ENCODE measurements around the gene SNHG17. TPM values are rescaled to one million over a fixed set of nuclear protein-coding genes. Genes with fewer than 3 reads are reported as not detected.
"Not testable (repeated sequence)": the region's sequence is repeated elsewhere in the genome, so short reads cannot be mapped to it uniquely, and the experiment has no call there.

SNHG17 gene
- total RNA-seq, 1 donor from 2014 or later = 75.2 TPM

DNA sequence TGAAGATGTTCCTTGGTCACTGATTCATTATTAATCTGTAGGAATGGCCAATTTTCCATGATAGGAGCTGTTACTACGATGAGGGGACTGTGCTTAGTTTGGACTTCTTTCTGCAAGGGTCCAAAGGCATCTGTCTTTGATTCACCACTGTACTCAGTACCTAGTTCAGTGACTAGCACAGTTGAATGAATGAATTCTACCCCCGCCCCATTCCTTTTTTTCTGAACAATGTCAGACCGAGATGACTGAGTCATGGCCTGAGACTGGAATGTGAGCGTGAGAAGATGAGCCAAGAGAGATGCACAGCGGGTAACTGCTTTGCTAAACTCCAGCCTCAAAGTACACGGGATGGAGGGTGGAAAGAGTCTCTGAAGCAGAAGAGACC, 419 bp upstream of the SNHG17 start:
- Mint-ChIP-seq H3K4me3 (peak overlapping the region; percentile 96), H3K27ac (peak overlapping the region; percentile 93), H3K9me3 (no peaks in the 10 kb centered on the region), H3K27me3 (peaks cover 15% of the 10 kb centered on the region), H3K4me1 (peaks cover 35% of the 10 kb centered on the region), H3K36me3 (ENCODE audit: low read depth) (peaks cover 44% of the 10 kb centered on the region)
- CTCF ChIA-PET = interaction anchor here (0.7 to 2.9 kb wide), 9 partner anchors 9 to 402 kb away, joined by 3 to 102 read pairs (median 3); partner anchors contain the start of genes RALGAPB, RPRD1B and TTI1
- ATAC-seq (ENCODE audit: low read depth) (no peak), DNase-seq (no peak)
- TF ChIP-seq, protein P1, sequence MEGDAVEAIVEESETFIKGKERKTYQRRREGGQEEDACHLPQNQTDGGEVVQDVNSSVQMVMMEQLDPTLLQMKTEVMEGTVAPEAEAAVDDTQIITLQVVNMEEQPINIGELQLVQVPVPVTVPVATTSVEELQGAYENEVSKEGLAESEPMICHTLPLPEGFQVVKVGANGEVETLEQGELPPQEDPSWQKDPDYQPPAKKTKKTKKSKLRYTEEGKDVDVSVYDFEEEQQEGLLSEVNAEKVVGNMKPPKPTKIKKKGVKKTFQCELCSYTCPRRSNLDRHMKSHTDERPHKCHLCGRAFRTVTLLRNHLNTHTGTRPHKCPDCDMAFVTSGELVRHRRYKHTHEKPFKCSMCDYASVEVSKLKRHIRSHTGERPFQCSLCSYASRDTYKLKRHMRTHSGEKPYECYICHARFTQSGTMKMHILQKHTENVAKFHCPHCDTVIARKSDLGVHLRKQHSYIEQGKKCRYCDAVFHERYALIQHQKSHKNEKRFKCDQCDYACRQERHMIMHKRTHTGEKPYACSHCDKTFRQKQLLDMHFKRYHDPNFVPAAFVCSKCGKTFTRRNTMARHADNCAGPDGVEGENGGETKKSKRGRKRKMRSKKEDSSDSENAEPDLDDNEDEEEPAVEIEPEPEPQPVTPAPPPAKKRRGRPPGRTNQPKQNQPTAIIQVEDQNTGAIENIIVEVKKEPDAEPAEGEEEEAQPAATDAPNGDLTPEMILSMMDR (IDR thresholded peaks at IDR 0.05) = no peak
- intact Hi-C loops (cut with micrococcal nuclease) = loop anchor here (1.0 to 10.0 kb wide), 3 partner anchors 11 to 401 kb away; partner anchors contain the start of genes RALGAPB, RPRD1B and TTI1
- POLR2A ChIA-PET = interaction anchor here (0.5 to 4.6 kb wide), 14 partner anchors 10 to 1257 kb away, joined by 3 to 239 read pairs (median 4); partner anchors contain the start of genes ACTR5, DHX35, MROH8 and RALGAPB

DNA sequence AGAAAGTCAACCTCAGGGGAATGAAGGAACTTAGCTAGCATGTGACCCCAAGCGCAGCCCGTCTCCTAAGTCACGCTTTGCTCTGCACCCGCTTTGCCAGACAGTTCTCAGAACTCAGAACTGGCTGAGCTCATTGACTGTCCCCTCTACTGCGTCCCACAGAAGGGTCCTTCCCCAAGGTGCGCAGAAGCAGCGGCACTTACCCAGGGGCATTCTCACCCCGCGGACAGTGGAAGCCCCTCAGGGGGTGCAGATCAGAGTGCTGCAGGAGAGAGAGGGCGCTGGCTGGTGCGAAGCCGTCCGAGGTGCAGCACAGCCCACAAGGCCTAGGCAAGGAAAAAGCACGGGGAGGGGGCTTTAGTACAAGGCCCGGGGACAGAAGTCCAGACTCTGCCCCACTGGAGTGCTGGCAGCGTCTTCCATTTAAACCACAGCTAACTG, 807 bp downstream of the SNHG17 start:
- POLR2A ChIA-PET = interaction anchor here (1.4 to 4.6 kb wide), 4 partner anchors 8 to 39 kb away, joined by 3 to 239 read pairs (median 17); partner anchors contain the start of gene RALGAPB
- DNase-seq (peak; percentile 31), ATAC-seq (ENCODE audit: low read depth) (peak; percentile 29)
- peaks cover 54% of the 10 kb centered on the region for H3K36me3 Mint-ChIP-seq (ENCODE audit: low read depth)
- H3K9me3 Mint-ChIP-seq = no peaks in the 10 kb centered on the region
- H3K4me3 Mint-ChIP-seq = peak overlapping the region; percentile 96
- peaks cover 10% of the 10 kb centered on the region for H3K27me3 Mint-ChIP-seq
- TF ChIP-seq, protein P1 (IDR thresholded peaks at IDR 0.05) = no peak
- peak overlapping the region; percentile 93 for H3K27ac Mint-ChIP-seq
- H3K4me1 Mint-ChIP-seq = peaks cover 35% of the 10 kb centered on the region
- intact Hi-C loops (cut with micrococcal nuclease) = loop anchor here (10.0 kb wide), 1 partner anchor 400 kb away; the partner anchor contains the start of genes RPRD1B and TTI1
- CTCF ChIA-PET = interaction anchor here (0.9 to 2.9 kb wide), 5 partner anchors 9 to 39 kb away, joined by 3 to 102 read pairs (median 5); partner anchors contain the start of gene RALGAPB

DNA sequence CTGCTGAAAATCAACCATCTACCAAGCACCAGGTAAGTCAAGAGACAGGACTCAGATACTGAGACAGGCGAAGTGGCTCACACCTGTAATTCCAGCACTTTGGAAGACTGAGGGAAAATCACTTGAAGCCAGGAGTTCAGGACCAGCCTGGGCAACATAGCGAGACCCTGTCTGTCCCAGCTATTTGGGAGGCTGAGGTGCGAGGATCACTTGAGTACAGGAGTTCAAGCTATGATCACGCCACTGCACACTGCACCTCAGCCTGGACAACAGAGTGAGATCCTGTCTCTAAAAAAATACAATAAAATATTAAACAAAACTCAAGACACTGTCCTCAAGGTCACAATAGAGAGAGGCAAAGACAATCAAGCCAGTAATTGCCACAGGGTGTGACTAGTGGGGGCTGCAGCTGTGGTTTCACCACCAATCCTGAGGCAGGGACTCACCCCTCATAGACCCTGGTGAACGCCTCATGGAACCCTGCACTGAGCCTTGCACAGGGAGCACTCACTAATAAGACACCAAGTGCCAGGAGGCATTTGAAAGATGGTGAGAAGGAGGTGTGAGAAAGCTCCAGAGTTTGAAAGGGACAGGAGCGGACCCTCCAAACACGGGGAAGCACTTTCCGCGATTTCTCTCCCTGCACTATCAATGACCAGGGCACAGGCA, 1.7 kb downstream of the SNHG17 start:
- POLR2A ChIA-PET = interaction anchor here (0.7 to 4.6 kb wide), 4 partner anchors 7 to 80 kb away, joined by 5 to 239 read pairs (median 17); partner anchors contain the start of gene RALGAPB
- peaks cover 35% of the 10 kb centered on the region for H3K4me1 Mint-ChIP-seq
- no peaks in the 10 kb centered on the region for H3K9me3 Mint-ChIP-seq
- H3K27ac Mint-ChIP-seq = peak overlapping the region; percentile 93
- TF ChIP-seq, protein P1 (IDR thresholded peaks at IDR 0.05) = no peak
- H3K36me3 Mint-ChIP-seq (ENCODE audit: low read depth) = peaks cover 63% of the 10 kb centered on the region
- H3K27me3 Mint-ChIP-seq = peaks cover 3% of the 10 kb centered on the region
- no peak for ATAC-seq (ENCODE audit: low read depth)
- H3K4me3 Mint-ChIP-seq = peak overlapping the region; percentile 96
- no peak for DNase-seq
- intact Hi-C loops (cut with micrococcal nuclease) = loop anchor here (10.0 kb wide), 1 partner anchor 399 kb away; the partner anchor contains the start of genes RPRD1B and TTI1
- CTCF ChIA-PET = interaction anchor here (0.6 to 2.9 kb wide), 3 partner anchors 10 to 103 kb away, joined by 3 to 102 read pairs (median 3); no protein-coding TSS in a partner anchor

DNA sequence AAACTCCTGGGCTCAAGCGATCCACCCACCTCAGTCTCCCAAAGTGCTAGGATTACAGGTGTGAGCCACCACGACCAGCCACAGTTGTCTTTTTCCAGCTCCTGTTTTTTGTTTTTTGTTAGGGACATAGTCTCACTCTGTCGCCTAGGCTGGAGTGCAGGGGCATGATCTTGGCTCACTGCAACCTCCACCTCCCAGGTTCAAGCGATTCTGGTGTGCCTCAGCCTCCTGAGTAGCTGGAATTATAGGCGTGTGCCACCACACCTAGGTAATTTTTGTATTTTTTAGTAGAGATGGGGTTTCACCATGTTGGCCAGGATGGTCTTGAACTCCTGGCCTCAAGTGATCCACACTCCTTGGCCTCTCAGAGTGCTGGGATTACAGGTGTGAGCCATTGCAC, 2.3 kb downstream of the SNHG17 start:
- not testable (repeated sequence) for H3K27ac Mint-ChIP-seq; H3K27me3 Mint-ChIP-seq; H3K4me3 Mint-ChIP-seq; H3K9me3 Mint-ChIP-seq; ATAC-seq (ENCODE audit: low read depth); DNase-seq
- H3K36me3 Mint-ChIP-seq (ENCODE audit: low read depth) = peaks cover 68% of the 10 kb centered on the region
- intact Hi-C loops (cut with micrococcal nuclease) = loop anchor here (10.0 kb wide), 1 partner anchor 398 kb away; the partner anchor contains the start of genes RPRD1B and TTI1
- CTCF ChIA-PET = interaction anchor here (0.6 to 3.1 kb wide), 3 partner anchors 13 to 40 kb away, joined by 3 to 102 read pairs (median 16); partner anchors contain the start of gene RALGAPB
- POLR2A ChIA-PET = interaction anchor here (0.7 to 4.6 kb wide), 2 partner anchors 13 to 80 kb away, joined by 5 to 239 read pairs; no protein-coding TSS in a partner anchor
- H3K4me1 Mint-ChIP-seq = peaks cover 35% of the 10 kb centered on the region

DNA sequence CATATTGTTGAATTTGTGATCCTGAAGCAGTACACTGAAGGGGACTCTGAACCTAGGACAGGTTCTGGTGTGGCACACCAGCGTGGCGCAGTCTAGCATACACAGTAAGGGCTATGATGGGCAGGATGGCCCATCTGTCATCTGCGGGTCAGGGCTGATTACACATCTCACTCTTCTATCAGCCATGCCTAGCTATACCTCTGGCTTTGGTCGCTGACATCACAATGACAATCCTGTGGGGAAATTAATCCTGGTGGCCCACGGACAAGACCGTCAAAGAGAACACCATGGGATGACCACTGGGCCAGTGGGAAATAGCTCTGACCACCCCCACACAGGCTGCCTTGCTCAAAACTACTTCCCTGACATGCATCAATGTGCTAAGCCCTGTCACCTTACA, 2.8 kb downstream of the SNHG17 start:
- ChIA-PET POLR2A (interaction anchor here (1.8 to 4.6 kb wide), 2 partner anchors 14 to 41 kb away, joined by 4 to 239 read pairs; partner anchors contain the start of gene RALGAPB), CTCF (interaction anchor here (0.6 to 3.1 kb wide), 2 partner anchors 14 to 41 kb away, joined by 3 to 16 read pairs; partner anchors contain the start of gene RALGAPB)
- TF ChIP-seq, protein P1 (IDR thresholded peaks at IDR 0.05) = no peak
- peaks cover 35% of the 10 kb centered on the region for H3K4me1 Mint-ChIP-seq
- peaks cover 74% of the 10 kb centered on the region for H3K36me3 Mint-ChIP-seq (ENCODE audit: low read depth)
- H3K4me3 Mint-ChIP-seq = no peak overlapping the region
- DNase-seq (no peak), ATAC-seq (ENCODE audit: low read depth) (no peak)
- H3K27me3 Mint-ChIP-seq = peaks cover 3% of the 10 kb centered on the region
- intact Hi-C loops (cut with micrococcal nuclease) = loop anchor here (10.0 kb wide), 1 partner anchor 397 kb away; the partner anchor contains the start of genes RPRD1B and TTI1
- H3K9me3 Mint-ChIP-seq = no peaks in the 10 kb centered on the region
- no peak overlapping the region for H3K27ac Mint-ChIP-seq
